Cortex of kidney (tissue), 1 donor: ENCODE results near the gene CD28.
"Not testable (repeated sequence)": the region's sequence is repeated elsewhere in the genome, so short reads cannot be mapped to it uniquely, and the experiment has no call there.

ENCODE experiments used
- DNase-seq: peaks from one replicate; lab custom pipeline; 2025; lab: John Stamatoyannopoulos, UW

The CD28 gene

GRCh38 chr2:203784710-203785270, 78.4 kb downstream of the CD28 start:
- not testable (repeated sequence) for DNase-seq

GRCh38 chr2:203785391-203786110, 79.1 kb downstream of the CD28 start:
- not testable (repeated sequence) for DNase-seq

GRCh38 chr2:203786549-203787351, 80.3 kb downstream of the CD28 start:
- DNase-seq = no peak

- DNase-seq = no peak
These were observed 81.5 kb downstream of the CD28 start for GRCh38 chr2:203787979-203788378.
